WTC11 (cell line): Measurements from ENCODE around the gene LRCH4. TPM values are rescaled to one million over a fixed set of nuclear protein-coding genes. Genes with fewer than 3 reads are reported as not detected.
A peak's percentile ranks its signal among the peaks of the same experiment; 100 is the strongest.

Experiments
- ATAC-seq: fragments of 200-7000 bp; cut with Tn5 transposase; 2 replicates; pipeline ENCODE4 v1.10.0; 2021; ENCODE audit warnings: mild to moderate bottlenecking, moderate library complexity
- CTCF ChIA-PET: fragments of 300-600 bp; sonication (Branson Sonifier 250); formaldehyde crosslinking; loops from one replicate; lab custom pipeline; 2021; ENCODE audit warnings: antibody characterized with exemption; lab: Charles Lee
- POLR2A ChIA-PET: fragments of 350-600 bp; sonication (Branson Sonifier 250); formaldehyde crosslinking; loops from one replicate; lab custom pipeline; 2021; ENCODE audit warnings: antibody characterized with exemption; lab: Charles Lee
- DNase-seq: peaks from one replicate; pipeline ENCODE4 v3.0.0; 2021; ENCODE audit warnings: low spot score
- H3K27ac Mint-ChIP-seq: 2 replicates; pipeline ENCODE4 v1.8.0; 2021; ENCODE audit warnings: mixed read lengths
- H3K27me3 Mint-ChIP-seq: 2 replicates; pipeline ENCODE4 v1.8.0; 2021; ENCODE audit warnings: low read depth, mild to moderate bottlenecking, moderate library complexity, mixed read lengths
- H3K36me3 Mint-ChIP-seq: 2 replicates; pipeline ENCODE4 v1.8.0; 2021; ENCODE audit warnings: mixed read lengths
- H3K4me1 Mint-ChIP-seq: 2 replicates; pipeline ENCODE4 v1.8.0; 2022; ENCODE audit warnings: mixed read lengths
- H3K4me3 Mint-ChIP-seq: 2 replicates; pipeline ENCODE4 v1.8.0; 2021; ENCODE audit warnings: mild to moderate bottlenecking, moderate library complexity, mixed read lengths
- H3K9me3 Mint-ChIP-seq: 2 replicates; pipeline ENCODE4 v1.8.0; 2021; ENCODE audit warnings: mixed read lengths
- ERG ChIP-seq: fragments of 250-450 bp; sonication (Bioruptor Pico); IDR thresholded peaks from 2 replicates; pipeline ENCODE4 v1.8.0; 2021; ENCODE audit warnings: mild to moderate bottlenecking
- FOXJ3 ChIP-seq: sonication (generic); formaldehyde crosslinking; IDR thresholded peaks from 2 replicates; pipeline ENCODE4 v1.9.0; 2021; ENCODE audit warnings: missing genetic modification reagents, mild to moderate bottlenecking, borderline replicate concordance
- FOXK1 ChIP-seq: sonication (generic); formaldehyde crosslinking; IDR thresholded peaks from 2 replicates; pipeline ENCODE4 v1.8.0; 2022; ENCODE audit warnings: mild to moderate bottlenecking, moderate library complexity, missing genetic modification reagents
- GABPB1 ChIP-seq: sonication (generic); formaldehyde crosslinking; IDR thresholded peaks from 2 replicates; pipeline ENCODE4 v1.8.1; 2023; ENCODE audit warnings: mild to moderate bottlenecking, missing genetic modification reagents
- GRHL2 ChIP-seq: fragments of 250-450 bp; sonication (Bioruptor Pico); IDR thresholded peaks from 2 replicates; pipeline ENCODE4 v1.8.0; 2022; ENCODE audit warnings: mild to moderate bottlenecking, moderate library complexity; ENCODE audit not compliant: insufficient replicate concordance, severe bottlenecking
- KAT7 ChIP-seq: sonication (generic); formaldehyde crosslinking; IDR thresholded peaks from 2 replicates; pipeline ENCODE4 v1.8.1; 2023; ENCODE audit warnings: missing genetic modification reagents, mild to moderate bottlenecking, borderline replicate concordance
- MLX ChIP-seq: sonication (generic); formaldehyde crosslinking; IDR thresholded peaks from 2 replicates; pipeline ENCODE4 v1.8.1; 2023; ENCODE audit warnings: mild to moderate bottlenecking, missing genetic modification reagents, moderate library complexity
- MXD4 ChIP-seq: fragments of 250-450 bp; sonication (Bioruptor Pico); IDR thresholded peaks from 2 replicates; pipeline ENCODE4 v1.8.0; 2021; ENCODE audit warnings: mild to moderate bottlenecking, moderate library complexity, borderline replicate concordance
- NFATC4 ChIP-seq: fragments of 250-450 bp; sonication (Bioruptor Pico); IDR thresholded peaks from 2 replicates; pipeline ENCODE4 v1.9.0; 2021; ENCODE audit warnings: mild to moderate bottlenecking
- OVOL2 ChIP-seq: fragments of 250-450 bp; sonication (Bioruptor Pico); IDR thresholded peaks from 2 replicates; pipeline ENCODE4 v1.9.0; 2021; ENCODE audit warnings: mild to moderate bottlenecking, borderline replicate concordance
- SOX15 ChIP-seq: fragments of 250-450 bp; sonication (Bioruptor Pico); IDR thresholded peaks from 2 replicates; pipeline ENCODE4 v1.9.0; 2021; ENCODE audit warnings: mild to moderate bottlenecking
- TEAD4 ChIP-seq: sonication (generic); formaldehyde crosslinking; IDR thresholded peaks from 2 replicates; pipeline ENCODE4 v1.8.0; 2022; ENCODE audit warnings: mild to moderate bottlenecking, missing genetic modification reagents
- ZNF138 ChIP-seq: sonication (generic); formaldehyde crosslinking; conservative IDR thresholded peaks from 2 replicates; pipeline ENCODE4 v1.8.1; 2022; ENCODE audit warnings: mild to moderate bottlenecking, moderate library complexity, missing genetic modification reagents
- ZNF232 ChIP-seq: sonication (generic); formaldehyde crosslinking; IDR thresholded peaks from 2 replicates; pipeline ENCODE4 v1.8.0; 2022; ENCODE audit warnings: mild to moderate bottlenecking, missing genetic modification reagents
- ZNF263 ChIP-seq: sonication (generic); formaldehyde crosslinking; IDR thresholded peaks from 2 replicates; pipeline ENCODE4 v1.8.1; 2022; ENCODE audit warnings: low read depth, mild to moderate bottlenecking, moderate library complexity, missing genetic modification reagents
- ZNF396 ChIP-seq: fragments of 250-450 bp; sonication (Bioruptor Pico); IDR thresholded peaks from 2 replicates; pipeline ENCODE4 v1.8.0; 2021; ENCODE audit warnings: mild to moderate bottlenecking, moderate library complexity, borderline replicate concordance
- ZNF671 ChIP-seq: fragments of 250-450 bp; sonication (Bioruptor Pico); IDR thresholded peaks from 2 replicates; pipeline ENCODE4 v1.8.0; 2021; ENCODE audit warnings: mild to moderate bottlenecking
- total RNA-seq: library from RNA; stranded (reverse); gene quantifications from 3 replicates; pipeline ENCODE4 v1.2.3, GENCODE V29; 2021
- TF ChIP-seq, protein P1 (sequence below): sonication (generic); formaldehyde crosslinking; IDR thresholded peaks from 2 replicates; pipeline ENCODE4 v1.8.1; 2022; ENCODE audit warnings: missing genetic modification reagents, borderline replicate concordance
- TF ChIP-seq, protein P2 (sequence below): sonication (generic); formaldehyde crosslinking; IDR thresholded peaks from 2 replicates; pipeline ENCODE4 v1.8.0; 2022; ENCODE audit warnings: mild to moderate bottlenecking, missing genetic modification reagents
- TF ChIP-seq, protein P3 (sequence below): fragments of 250-450 bp; sonication (Bioruptor Pico); IDR thresholded peaks from 2 replicates; pipeline ENCODE4 v2.1.2; 2022; ENCODE audit warnings: mild to moderate bottlenecking, moderate library complexity
- TF ChIP-seq, protein P4 (sequence below): sonication (generic); formaldehyde crosslinking; IDR thresholded peaks from 2 replicates; pipeline ENCODE4 v1.8.0; 2022; ENCODE audit warnings: mild to moderate bottlenecking, missing genetic modification reagents
- TF ChIP-seq, protein P5 (sequence below): sonication (generic); formaldehyde crosslinking; IDR thresholded peaks from 2 replicates; pipeline ENCODE4 v1.8.0; 2022; ENCODE audit warnings: missing genetic modification reagents
- TF ChIP-seq, protein P6 (sequence below): sonication (generic); formaldehyde crosslinking; IDR thresholded peaks from 2 replicates; pipeline ENCODE4 v1.8.1; 2022; ENCODE audit warnings: low read depth, missing genetic modification reagents, borderline replicate concordance

Gene LRCH4
- total RNA-seq, 1 experiment from 2014 or later: 56.7 TPM

GRCh38 chr7:100538654-100539435 is 47.1 kb downstream of the LRCH4 start, which contains the start of gene AGFG2:
TSS of gene AGFG2 (plus strand) at chr7:100539203. CDS start at chr7:100539347, 144 bp downstream.
- Mint-ChIP-seq H3K27me3 (peaks cover 27% of the 10 kb centered on the region), H3K36me3 (no peaks in the 10 kb centered on the region), H3K27ac (peak within 1 kb of the TSS; percentile 94), H3K4me1 (peaks cover 44% of the 10 kb centered on the region), H3K9me3 (no peaks in the 10 kb centered on the region), H3K4me3 (peak within 1 kb of the TSS; percentile 91)
- POLR2A ChIA-PET: interaction anchor here (1.0 to 1.6 kb wide), 5 partner anchors 29 to 167 kb away, joined by 3 to 7 read pairs (median 4); partner anchors contain the start of genes FBXO24, LRCH4, POP7 and TSC22D4
- ATAC-seq (peak; percentile 98), DNase-seq (peak; percentile 100)
- CTCF ChIA-PET: interaction anchor here (0.5 to 2.1 kb wide), 19 partner anchors 21 to 167 kb away, joined by 3 to 16 read pairs (median 4); partner anchors contain the start of genes FBXO24, MOSPD3 and POP7
- TF ChIP-seq ZNF263: no peak
- TF ChIP-seq, protein P1, sequence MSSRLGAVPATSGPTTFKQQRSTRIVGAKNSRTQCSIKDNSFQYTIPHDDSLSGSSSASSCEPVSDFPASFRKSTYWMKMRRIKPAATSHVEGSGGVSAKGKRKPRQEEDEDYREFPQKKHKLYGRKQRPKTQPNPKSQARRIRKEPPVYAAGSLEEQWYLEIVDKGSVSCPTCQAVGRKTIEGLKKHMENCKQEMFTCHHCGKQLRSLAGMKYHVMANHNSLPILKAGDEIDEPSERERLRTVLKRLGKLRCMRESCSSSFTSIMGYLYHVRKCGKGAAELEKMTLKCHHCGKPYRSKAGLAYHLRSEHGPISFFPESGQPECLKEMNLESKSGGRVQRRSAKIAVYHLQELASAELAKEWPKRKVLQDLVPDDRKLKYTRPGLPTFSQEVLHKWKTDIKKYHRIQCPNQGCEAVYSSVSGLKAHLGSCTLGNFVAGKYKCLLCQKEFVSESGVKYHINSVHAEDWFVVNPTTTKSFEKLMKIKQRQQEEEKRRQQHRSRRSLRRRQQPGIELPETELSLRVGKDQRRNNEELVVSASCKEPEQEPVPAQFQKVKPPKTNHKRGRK (CRISPR knock-in tag): no peak
- no peak for TF ChIP-seq ZNF671 (CRISPR knock-in tag)
- TF ChIP-seq, protein P2, sequence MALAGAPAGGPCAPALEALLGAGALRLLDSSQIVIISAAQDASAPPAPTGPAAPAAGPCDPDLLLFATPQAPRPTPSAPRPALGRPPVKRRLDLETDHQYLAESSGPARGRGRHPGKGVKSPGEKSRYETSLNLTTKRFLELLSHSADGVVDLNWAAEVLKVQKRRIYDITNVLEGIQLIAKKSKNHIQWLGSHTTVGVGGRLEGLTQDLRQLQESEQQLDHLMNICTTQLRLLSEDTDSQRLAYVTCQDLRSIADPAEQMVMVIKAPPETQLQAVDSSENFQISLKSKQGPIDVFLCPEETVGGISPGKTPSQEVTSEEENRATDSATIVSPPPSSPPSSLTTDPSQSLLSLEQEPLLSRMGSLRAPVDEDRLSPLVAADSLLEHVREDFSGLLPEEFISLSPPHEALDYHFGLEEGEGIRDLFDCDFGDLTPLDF (CRISPR knock-in tag): no peak
- TF ChIP-seq ERG (CRISPR knock-in tag): no peak
- TF ChIP-seq FOXK1 (CRISPR knock-in tag): peak; percentile 85
- no peak for TF ChIP-seq MLX (CRISPR knock-in tag)
- TF ChIP-seq, protein P3, sequence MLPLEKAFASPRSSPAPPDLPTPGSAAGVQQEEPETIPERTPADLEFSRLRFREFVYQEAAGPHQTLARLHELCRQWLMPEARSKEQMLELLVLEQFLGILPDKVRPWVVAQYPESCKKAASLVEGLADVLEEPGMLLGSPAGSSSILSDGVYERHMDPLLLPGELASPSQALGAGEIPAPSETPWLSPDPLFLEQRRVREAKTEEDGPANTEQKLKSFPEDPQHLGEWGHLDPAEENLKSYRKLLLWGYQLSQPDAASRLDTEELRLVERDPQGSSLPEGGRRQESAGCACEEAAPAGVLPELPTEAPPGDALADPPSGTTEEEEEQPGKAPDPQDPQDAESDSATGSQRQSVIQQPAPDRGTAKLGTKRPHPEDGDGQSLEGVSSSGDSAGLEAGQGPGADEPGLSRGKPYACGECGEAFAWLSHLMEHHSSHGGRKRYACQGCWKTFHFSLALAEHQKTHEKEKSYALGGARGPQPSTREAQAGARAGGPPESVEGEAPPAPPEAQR (CRISPR knock-in tag): no peak
- TF ChIP-seq ZNF232 (CRISPR knock-in tag): no peak
- TF ChIP-seq KAT7 (CRISPR knock-in tag): no peak
- TF ChIP-seq ZNF138 (CRISPR knock-in tag): no peak
- no peak for TF ChIP-seq GRHL2 (CRISPR knock-in tag)
- no peak for TF ChIP-seq MXD4 (CRISPR knock-in tag)
- no peak for TF ChIP-seq SOX15 (CRISPR knock-in tag)
- TF ChIP-seq, protein P4, sequence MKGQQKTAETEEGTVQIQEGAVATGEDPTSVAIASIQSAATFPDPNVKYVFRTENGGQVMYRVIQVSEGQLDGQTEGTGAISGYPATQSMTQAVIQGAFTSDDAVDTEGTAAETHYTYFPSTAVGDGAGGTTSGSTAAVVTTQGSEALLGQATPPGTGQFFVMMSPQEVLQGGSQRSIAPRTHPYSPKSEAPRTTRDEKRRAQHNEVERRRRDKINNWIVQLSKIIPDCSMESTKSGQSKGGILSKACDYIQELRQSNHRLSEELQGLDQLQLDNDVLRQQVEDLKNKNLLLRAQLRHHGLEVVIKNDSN: peak; percentile 10; the same call in 1 of the 2 replicates
- TF ChIP-seq, protein P5, sequence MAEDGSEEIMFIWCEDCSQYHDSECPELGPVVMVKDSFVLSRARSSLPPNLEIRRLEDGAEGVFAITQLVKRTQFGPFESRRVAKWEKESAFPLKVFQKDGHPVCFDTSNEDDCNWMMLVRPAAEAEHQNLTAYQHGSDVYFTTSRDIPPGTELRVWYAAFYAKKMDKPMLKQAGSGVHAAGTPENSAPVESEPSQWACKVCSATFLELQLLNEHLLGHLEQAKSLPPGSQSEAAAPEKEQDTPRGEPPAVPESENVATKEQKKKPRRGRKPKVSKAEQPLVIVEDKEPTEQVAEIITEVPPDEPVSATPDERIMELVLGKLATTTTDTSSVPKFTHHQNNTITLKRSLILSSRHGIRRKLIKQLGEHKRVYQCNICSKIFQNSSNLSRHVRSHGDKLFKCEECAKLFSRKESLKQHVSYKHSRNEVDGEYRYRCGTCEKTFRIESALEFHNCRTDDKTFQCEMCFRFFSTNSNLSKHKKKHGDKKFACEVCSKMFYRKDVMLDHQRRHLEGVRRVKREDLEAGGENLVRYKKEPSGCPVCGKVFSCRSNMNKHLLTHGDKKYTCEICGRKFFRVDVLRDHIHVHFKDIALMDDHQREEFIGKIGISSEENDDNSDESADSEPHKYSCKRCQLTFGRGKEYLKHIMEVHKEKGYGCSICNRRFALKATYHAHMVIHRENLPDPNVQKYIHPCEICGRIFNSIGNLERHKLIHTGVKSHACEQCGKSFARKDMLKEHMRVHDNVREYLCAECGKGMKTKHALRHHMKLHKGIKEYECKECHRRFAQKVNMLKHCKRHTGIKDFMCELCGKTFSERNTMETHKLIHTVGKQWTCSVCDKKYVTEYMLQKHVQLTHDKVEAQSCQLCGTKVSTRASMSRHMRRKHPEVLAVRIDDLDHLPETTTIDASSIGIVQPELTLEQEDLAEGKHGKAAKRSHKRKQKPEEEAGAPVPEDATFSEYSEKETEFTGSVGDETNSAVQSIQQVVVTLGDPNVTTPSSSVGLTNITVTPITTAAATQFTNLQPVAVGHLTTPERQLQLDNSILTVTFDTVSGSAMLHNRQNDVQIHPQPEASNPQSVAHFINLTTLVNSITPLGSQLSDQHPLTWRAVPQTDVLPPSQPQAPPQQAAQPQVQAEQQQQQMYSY (CRISPR knock-in tag): no peak
- TF ChIP-seq FOXJ3 (CRISPR knock-in tag): no peak
- peak; percentile 78 for TF ChIP-seq GABPB1 (CRISPR knock-in tag)
- no peak for TF ChIP-seq ZNF396 (CRISPR knock-in tag)
- no peak for TF ChIP-seq TEAD4 (CRISPR knock-in tag)
- TF ChIP-seq NFATC4: no peak
- no peak for TF ChIP-seq OVOL2 (CRISPR knock-in tag)
- TF ChIP-seq, protein P6, sequence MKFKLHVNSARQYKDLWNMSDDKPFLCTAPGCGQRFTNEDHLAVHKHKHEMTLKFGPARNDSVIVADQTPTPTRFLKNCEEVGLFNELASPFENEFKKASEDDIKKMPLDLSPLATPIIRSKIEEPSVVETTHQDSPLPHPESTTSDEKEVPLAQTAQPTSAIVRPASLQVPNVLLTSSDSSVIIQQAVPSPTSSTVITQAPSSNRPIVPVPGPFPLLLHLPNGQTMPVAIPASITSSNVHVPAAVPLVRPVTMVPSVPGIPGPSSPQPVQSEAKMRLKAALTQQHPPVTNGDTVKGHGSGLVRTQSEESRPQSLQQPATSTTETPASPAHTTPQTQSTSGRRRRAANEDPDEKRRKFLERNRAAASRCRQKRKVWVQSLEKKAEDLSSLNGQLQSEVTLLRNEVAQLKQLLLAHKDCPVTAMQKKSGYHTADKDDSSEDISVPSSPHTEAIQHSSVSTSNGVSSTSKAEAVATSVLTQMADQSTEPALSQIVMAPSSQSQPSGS: no peak
